NCI-H2196 treated with DMSO at 0.1 percent for 48 hours (cell line): ENCODE data around the gene CNFN.

ENCODE experiments used
- DNase-seq: peaks from one replicate; lab custom pipeline; 2025; ENCODE audit not compliant: unreplicated experiment; lab: John Stamatoyannopoulos, UW

The CNFN gene

DNA sequence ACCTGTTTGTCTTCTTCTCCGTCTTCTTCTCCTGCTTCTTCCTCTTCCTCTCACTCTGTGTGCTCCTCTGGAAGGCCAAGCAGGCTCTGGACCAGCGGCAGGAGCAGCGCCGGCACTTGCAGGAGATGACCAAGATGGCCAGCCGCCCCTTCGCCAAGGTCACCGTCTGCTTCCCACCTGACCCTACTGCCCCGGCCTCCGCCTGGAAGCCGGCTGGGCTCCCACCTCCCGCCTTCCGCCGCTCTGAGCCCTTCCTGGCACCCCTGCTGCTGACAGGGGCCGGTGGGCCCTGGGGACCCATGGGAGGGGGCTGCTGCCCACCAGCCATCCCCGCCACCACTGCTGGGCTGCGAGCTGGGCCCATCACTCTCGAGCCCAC, 13.9 kb downstream of the CNFN start:
- no peak for DNase-seq

DNA sequence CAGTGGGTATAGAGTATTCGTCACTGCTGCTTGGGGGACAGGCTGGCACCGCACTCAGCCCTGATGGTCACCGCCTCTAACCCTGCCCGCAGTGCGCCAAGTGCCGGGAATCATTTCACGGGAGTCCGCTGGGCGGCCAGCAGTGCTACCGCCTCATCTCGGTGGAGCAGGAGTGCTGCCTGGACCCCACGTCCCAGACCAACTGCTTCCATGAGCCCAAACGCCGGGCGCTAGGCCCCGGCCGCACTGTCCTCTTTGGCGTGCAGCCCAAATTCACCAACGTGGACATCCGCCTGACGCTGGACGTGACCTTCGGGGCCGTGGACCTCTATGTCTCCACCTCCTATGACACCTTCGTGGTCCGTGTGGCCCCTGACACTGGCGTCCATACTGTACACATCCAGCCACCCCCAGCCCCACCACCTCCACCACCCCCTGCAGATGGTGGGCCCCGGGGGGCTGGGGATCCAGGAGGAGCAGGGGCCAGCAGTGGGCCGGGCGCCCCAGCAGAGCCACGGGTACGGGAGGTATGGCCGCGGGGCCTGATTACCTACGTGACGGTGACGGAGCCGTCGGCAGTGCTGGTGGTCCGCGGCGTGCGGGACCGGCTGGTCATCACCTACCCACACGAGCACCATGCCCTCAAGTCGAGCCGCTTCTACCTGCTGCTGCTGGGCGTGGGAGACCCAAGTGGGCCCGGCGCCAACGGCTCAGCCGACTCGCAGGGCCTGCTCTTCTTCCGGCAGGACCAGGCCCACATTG, 14.5 kb downstream of the CNFN start:
- DNase-seq, result no peak

DNA sequence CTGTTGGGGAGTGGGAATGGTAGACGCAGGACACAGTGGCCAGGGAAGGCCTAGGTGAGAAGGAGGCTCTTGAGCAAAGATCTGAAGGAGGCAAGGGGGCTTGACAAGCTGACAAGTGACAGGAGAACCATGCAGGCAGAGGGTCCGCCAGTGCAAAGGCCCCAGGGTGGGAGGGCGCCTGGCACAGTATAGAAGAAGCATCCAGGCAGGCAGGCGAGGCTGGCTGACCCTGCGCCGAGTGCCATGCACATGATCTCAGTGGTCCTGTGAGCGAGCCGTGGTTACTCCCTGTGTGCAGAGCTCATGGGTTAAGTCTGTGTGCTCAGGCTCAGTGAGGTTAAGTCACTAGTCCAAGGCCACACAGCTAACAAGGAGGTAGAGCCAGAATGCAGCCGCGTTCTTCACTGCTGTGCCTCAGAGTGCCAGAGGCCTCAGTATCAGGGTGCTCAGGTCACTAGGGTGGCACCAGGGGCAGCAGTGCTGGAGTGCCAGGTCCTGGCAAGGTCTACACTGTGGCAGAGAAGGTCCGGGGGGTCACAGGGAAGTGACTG, 15.2 kb downstream of the CNFN start:
- no peak for DNase-seq

DNA sequence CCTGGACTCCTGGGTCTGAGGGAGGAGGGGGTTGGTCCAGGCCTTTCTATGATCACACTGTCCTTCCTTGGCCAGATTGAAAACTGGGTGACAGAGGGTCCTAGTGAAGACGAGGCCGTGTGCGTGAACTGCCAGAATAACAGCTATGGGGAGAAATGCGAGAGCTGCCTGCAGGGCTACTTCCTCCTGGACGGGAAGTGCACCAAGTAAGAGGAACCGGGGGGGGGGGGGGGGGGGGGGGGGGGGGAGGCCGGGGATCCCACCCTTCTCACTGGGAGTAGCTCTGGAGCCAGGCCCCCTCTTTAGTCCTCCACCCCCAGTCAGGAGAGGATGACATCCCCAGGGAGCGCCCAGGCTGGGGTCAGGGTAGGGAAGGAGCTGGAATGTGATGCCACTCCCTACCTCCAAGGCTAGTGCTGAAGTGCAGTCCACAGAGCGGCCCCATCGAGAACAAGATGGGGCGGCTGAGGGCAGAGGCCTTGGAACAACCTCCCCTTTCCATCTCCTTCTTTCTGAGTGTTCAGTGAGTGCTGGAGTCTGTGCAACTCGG, 19.4 kb downstream of the CNFN start:
- no peak for DNase-seq

DNA sequence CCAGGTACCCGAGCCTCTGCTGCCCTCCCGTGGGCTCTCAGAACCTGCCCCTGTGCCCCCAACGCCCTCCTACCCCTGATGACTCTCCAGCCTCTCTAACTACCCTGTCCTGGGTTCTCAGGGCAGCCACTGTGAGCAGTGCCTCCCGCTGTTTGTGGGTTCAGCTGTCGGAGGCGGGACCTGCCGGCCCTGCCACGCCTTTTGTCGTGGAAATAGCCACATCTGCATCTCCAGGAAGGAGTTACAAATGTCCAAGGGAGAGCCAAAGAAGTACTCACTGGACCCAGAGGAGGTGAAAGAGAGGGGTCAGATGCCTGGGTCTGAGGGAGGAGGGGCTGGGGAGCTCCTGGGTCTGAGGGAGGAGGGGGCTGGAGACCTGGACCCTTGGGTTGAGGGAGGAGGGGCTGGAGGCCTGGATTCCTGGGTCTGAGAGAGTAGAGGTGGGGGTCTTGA, 20.0 kb downstream of the CNFN start:
- no peak for DNase-seq

DNA sequence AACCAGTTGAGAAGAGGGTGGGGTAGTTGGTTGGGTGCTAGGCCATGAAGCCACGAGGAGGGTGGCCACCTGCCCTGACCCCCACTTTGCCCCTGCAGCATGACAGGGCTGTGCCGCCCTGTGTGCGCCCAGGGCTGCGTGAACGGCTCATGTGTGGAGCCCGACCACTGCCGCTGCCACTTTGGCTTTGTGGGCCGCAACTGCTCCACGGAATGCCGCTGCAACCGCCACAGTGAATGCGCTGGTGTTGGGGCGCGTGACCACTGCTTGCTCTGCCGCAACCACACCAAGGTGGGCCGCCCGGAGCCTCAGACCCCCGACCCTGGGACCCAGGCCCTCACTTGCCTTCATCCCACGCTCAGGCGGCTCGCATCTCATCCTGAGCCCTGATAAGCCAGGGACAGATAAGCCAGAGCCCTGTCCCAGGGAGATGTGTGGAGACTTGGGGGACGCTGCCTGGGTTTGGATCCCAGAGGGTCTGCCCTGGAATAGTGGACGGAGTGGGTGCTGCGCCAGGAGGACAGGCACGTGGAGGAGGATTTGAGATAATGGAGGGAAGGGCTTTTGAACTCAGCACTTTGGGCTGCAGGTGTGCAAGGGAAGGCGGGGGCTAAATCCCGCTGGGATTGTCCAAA, 20.5 kb downstream of the CNFN start:
- DNase-seq, result no peak

DNA sequence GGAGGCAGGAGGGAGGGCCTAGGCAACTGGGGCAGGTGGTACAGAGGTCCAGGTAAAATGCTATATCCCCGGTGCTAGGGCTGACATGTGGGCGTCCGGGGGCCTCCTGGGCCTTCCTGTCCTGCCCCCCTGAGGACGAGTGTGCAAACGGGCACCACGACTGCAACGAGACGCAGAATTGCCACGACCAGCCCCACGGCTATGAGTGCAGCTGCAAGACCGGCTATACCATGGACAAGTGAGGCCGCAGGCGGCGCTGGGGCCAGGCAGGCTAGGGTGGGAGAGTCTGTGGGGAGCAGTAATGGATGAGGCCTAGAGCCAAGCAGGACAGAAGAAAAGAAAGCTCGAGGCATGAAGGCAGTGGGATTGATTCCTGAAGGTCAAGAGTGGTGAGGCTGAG, 21.3 kb downstream of the CNFN start:
- no peak for DNase-seq

DNA sequence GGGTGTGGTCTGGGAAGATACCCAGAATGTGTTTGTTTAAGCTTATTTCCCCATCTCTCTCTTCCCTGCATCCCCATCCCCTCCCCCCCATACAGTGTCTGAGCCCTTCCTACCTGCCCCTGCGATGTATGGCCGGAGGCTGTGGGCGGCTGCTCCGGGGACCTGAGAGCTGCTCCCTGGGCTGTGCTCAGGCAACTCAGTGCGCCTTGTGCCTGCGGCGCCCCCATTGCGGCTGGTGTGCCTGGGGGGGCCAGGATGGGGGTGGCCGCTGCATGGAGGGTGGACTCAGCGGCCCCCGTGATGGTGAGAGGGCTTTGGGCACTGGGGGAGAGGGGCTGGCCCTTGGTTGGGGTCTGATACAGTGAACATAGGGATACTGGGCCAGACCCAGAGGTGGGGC, 21.7 kb downstream of the CNFN start:
- no peak for DNase-seq

DNA sequence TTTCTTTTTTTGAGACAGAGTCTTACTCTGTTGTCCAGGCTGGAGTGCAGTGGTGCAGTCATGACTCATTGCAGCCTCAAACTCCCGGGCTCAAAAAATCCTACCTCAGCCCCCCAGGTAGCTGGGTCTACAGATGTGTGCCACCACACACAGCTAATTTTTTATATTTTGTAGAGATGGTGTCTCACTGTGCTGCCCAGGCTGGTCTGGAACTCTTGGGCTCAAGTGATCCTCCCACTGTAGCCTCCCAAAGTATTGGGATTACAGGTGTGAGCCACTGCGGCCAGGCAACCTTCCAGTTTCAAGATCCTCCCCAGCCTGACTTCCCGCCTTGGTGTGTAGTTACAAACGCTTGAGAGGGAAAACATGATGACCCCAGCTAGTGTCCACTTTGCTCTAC, 22.2 kb downstream of the CNFN start:
- no peak for DNase-seq

DNA sequence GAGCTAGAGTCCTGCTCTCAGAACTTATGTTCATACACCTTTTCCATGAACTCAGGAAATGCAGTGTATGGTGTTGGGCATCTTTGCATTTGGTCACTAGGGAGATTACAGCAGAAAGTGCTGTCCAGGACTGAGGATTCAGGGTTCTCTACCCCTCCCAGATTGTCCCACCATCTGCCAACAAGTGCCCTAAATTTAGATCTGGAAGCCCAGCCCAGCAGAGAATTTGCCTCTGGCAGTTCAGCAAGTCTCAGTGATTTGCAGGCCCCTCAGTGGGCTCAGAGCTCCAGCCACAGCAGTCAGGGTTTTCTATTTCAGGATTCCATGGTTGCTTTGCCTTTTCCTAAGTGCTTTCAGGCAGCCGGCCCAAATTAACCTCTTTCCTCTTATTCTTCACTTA, 23.4 kb downstream of the CNFN start:
- DNase-seq, result no peak

DNA sequence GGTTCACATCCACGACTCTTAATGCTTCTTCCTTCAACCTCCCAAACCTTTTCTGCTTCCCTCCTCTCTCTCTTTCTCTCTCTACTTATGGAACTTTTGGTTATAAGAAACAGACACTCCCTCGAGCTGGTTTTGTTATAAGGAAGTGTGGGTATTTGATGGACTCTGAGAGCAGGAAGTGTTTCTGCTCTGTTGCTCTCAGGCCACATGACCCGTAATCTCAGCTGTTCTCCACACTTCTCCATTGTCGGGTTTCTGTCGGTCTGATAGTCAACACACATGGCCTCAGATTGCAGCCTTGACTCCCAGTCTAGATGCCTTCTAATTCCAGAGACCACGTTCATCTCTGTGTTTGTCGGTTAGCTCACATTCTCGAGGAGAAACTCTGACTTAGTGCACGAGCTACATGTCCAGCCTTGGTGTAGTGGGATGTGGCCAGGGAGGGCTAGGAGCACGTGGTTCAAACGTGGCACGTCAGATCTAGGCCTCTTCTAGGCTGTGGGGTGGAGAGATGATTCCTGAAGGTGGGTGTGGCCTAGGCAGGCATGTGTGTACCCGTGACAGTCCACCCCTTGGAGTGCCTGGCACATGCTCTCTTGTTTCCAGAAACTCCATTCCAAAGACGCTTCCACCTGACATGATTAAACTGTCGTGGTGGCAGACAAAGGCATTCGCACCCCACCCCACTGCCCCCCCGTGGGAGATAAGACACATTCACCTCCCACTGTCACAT, 26.3 kb downstream of the CNFN start:
- DNase-seq, result no peak

DNA sequence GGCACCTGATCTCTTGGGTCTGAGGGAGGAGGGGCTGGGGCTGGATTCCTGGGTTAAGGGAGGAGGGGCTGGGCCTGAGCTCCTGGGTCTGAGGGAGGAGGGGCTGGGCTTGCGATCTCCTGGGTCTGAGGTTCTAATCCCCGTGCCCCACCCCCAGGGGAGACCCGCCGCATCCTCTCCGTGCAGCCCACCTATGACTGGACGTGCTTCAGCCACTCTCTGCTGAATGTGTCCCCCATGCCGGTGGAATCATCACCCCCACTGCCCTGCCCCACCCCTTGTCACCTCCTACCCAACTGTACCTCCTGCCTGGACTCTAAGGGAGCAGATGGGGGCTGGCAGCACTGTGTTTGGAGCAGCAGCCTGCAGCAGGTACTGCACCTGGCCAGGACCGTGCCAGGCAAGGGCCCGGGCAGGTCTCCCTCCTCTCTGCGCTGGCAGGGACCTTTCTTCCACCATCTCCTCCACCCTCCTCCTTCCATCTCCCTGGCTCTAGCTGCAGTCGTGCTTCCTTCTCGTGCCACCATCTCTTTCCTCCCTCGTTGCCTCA, 27.1 kb downstream of the CNFN start:
- no peak for DNase-seq

DNA sequence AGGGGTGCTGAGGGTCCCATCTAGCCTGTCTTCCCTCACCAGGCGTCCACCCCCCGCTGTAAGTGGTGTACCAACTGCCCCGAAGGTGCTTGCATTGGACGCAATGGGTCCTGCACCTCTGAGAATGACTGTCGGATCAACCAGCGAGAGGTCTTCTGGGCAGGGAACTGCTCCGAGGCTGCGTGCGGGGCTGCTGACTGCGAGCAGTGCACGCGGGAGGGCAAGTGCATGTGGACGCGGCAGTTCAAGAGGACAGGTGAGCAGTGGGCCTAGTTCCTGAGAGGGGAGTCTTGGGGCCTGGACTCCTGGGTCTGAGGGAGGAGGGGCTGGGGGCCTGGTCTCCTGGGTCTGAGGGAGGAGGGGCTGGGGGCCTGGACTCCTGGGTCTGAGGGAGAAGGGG, 27.8 kb downstream of the CNFN start:
- DNase-seq, result no peak

DNA sequence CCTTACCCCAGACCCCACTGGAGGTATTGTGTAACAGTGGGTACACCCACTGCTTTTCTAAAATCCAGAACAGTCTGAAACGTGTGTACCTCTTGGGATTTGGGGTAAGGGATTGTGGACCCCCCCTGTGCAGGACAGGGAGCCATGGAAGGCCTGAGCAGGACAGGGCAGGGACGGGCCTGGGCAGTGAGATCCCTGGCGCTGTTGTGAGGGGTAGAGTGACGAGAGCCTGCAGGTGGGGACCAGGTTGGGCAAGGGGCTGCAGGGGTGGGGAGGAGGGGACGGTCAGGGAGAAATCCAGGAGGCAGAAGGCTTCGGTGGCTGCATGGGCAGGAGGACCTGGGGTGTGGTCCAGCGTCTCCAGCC, 28.6 kb downstream of the CNFN start:
- no peak for DNase-seq

DNA sequence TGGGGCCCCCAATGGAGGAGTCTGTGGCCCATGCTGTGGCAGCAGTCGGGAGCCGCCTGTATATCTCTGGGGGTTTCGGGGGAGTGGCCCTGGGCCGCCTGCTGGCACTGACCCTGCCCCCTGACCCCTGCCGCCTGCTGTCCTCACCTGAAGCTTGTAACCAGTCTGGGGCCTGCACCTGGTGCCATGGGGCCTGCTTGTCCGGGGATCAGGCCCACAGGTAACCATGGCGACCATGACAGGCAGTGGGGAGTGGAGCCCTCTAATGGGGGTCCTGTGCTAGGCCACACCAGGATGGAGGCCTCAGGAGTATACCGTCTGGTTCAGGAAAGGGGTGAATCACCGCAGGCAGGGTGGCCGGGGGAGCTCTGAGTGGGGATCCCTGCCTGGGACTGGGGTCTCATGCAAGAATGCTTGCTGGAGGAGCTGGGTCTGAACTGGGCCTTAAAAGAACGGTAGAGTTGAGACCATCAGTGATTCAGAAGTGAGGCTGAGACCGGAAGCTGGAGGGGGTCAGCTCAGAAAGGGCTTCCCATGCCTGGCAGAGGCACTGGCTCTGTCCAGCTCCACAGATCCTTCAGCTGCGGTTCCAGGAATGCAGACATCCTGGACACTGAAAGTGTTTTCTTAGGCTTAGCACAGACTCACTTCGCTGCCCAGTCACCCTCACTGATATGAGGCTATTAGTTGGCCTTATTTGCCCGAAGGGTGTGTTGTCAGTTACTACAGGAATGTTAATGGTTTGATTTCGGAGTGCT, 29.1 kb downstream of the CNFN start:
- DNase-seq, result no peak

DNA sequence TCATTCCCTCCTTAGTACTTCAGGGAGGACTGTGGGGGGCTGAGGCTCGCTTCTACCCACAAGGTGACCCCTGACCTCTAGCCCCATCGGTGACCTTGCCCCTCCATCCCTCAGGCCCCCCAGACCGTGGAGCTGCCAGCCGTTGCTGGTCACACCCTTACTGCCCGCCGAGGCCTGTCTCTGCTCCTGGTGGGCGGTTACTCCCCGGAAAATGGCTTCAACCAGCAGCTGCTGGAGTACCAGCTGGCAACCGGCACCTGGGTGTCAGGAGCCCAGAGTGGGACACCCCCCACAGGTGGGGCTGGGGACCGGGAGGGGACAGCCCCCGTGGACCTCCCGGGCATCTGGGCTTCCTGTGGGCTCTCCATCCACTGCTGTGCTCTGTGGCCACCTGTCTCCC, 32.8 kb downstream of the CNFN start:
- DNase-seq, result no peak

DNA sequence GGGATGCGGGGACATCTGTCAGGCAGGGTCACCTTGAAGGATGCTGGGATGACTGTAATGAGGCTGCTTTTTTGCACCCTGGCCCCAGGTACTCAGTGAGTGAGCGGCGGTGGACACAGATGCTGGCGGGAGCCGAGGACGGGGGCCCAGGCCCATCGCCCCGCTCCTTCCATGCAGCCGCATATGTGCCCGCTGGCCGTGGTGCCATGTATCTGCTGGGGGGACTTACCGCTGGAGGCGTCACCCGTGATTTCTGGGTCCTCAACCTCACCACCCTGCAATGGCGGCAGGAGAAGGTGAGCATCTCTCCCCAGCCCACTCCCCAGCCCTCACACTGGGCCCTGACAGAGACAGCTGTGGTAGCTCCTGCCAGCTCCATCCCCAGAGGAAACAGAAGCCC, 33.4 kb downstream of the CNFN start:
- DNase-seq, result no peak

DNA sequence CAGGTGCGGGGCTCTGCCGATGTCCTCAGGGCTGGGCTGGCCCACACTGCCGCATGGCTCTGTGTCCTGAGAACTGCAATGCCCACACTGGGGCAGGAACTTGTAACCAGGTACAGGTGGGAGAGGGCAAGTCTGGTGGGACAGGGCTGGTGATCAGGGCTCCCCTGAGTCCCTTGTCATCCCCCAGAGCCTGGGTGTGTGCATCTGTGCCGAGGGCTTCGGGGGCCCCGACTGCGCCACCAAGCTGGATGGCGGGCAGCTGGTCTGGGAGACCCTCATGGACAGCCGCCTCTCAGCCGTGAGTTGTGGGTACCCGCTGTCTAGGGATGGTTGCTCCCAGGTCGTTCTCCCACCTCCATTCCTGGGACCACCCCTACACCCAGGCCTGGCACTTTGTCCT, 34.2 kb downstream of the CNFN start:
- DNase-seq, result no peak

DNA sequence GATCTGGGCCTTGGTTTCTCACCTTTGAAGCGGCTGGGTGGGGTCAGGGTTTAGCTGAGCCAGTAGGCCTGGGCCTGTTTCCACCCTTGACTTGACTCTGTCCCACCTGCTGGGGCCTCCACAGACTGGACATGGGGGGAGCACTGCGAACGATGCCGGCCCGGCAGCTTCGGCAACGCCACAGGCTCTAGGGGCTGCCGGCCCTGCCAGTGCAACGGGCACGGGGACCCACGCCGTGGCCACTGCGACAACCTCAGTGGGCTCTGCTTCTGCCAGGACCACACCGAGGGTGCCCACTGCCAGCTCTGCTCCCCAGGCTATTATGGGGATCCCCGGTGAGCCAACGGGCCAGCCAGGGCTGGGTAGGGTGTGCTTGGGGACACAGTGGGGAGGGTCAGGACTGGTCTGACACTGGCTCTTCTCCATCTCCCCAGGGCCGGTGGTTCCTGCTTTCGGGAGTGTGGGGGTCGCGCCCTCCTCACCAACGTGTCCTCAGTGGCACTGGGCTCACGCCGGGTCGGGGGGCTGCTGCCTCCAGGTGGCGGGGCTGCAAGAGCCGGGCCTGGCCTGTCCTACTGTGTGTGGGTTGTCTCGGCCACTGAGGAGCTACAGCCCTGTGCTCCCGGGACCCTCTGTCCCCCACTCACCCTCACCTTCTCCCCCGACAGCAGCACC, 36.6 kb downstream of the CNFN start:
- DNase-seq, result no peak
